MM.1S (cell line): ENCODE results near the gene NAGLU.

Experiments
- DNase-seq: peaks from one replicate; pipeline ENCODE4 v3.0.0-alpha.2; 2015
- H2AFZ ChIP-seq: fragments of 300-600 bp; sonication (generic); 2 replicates; pipeline ENCODE4 v1.6.0; 2016; ENCODE audit warnings: antibody characterized with exemption, low read length
- H3F3A ChIP-seq: fragments of 300-600 bp; sonication (generic); 2 replicates; pipeline ENCODE4 v1.6.1; 2016; ENCODE audit warnings: mild to moderate bottlenecking, antibody characterized with exemption, low read length, moderate library complexity, mixed read lengths; ENCODE audit not compliant: insufficient read depth
- H3K27ac ChIP-seq: fragments of 300-600 bp; sonication (generic); 2 replicates; pipeline ENCODE4 v1.5.1; 2016; ENCODE audit warnings: mild to moderate bottlenecking, low read length
- H3K27me3 ChIP-seq: fragments of 300-600 bp; sonication (generic); replicated peaks from 2 replicates; pipeline ENCODE4 v1.6.0; 2016; ENCODE audit warnings: low read length; ENCODE audit not compliant: insufficient read depth
- H3K36me3 ChIP-seq: fragments of 300-600 bp; sonication (generic); replicated peaks from 2 replicates; pipeline ENCODE4 v1.6.1; 2016; ENCODE audit warnings: mild to moderate bottlenecking, low read length, mixed read lengths; ENCODE audit not compliant: insufficient read depth
- H3K4me1 ChIP-seq: fragments of 300-600 bp; sonication (generic); 2 replicates; pipeline ENCODE4 v1.6.1; 2016; ENCODE audit warnings: low read length, mixed read lengths
- H3K4me2 ChIP-seq: fragments of 300-600 bp; sonication (generic); 2 replicates; pipeline ENCODE4 v1.6.0; 2016; ENCODE audit warnings: low read depth, low read length
- H3K4me3 ChIP-seq: fragments of 300-600 bp; sonication (generic); 2 replicates; pipeline ENCODE4 v1.5.1; 2016; ENCODE audit warnings: low read length, mixed read lengths
- H3K79me2 ChIP-seq: fragments of 300-600 bp; sonication (generic); 2 replicates; pipeline ENCODE4 v1.6.1; 2016; ENCODE audit warnings: mixed run types, low read length, mixed read lengths
- H3K9ac ChIP-seq: fragments of 300-600 bp; sonication (generic); 2 replicates; pipeline ENCODE4 v1.6.1; 2016; ENCODE audit warnings: low read length, mixed read lengths
- H3K9me2 ChIP-seq: fragments of 300-600 bp; sonication (generic); replicated peaks from 2 replicates; pipeline ENCODE4 v1.6.1; 2016; ENCODE audit warnings: mild to moderate bottlenecking, low read length, mixed read lengths; ENCODE audit not compliant: insufficient read depth
- H3K9me3 ChIP-seq: fragments of 300-600 bp; sonication (generic); replicated peaks from 2 replicates; pipeline ENCODE4 v1.6.1; 2016; ENCODE audit warnings: mild to moderate bottlenecking, low read length, mixed read lengths; ENCODE audit not compliant: insufficient read depth
- H4K20me1 ChIP-seq: fragments of 300-600 bp; sonication (generic); 2 replicates; pipeline ENCODE4 v1.6.1; 2016; ENCODE audit warnings: mild to moderate bottlenecking, low read length, moderate library complexity, mixed read lengths; ENCODE audit not compliant: insufficient read depth
- CTCF ChIP-seq: fragments of 300-600 bp; sonication (generic); IDR thresholded peaks from 2 replicates; pipeline ENCODE4 v1.5.1; 2016; ENCODE audit warnings: antibody characterized with exemption, low read length, mixed read lengths
- EZH2 ChIP-seq: fragments of 300-600 bp; sonication (generic); optimal IDR thresholded peaks from 2 replicates; pipeline ENCODE3; 2017; ENCODE audit warnings: low read depth, mild to moderate bottlenecking, antibody characterized with exemption, low read length, mixed read lengths
- EZH2phosphoT487 ChIP-seq: fragments of 300-600 bp; sonication (generic); IDR thresholded peaks from 2 replicates; pipeline ENCODE4 v1.6.1; 2018; ENCODE audit warnings: antibody characterized with exemption, low read length

NAGLU gene

GRCh38 chr17:42547001-42547461 lies 11.0 kb downstream of the NAGLU start:
- Histone ChIP-seq H3K4me3 (no peak overlapping the region), H3K9ac (no peak overlapping the region), H3K9me3 (no peaks in the 10 kb centered on the region), H3F3A (no peaks in the 10 kb centered on the region), H3K9me2 (no peaks in the 10 kb centered on the region), H3K27ac (no peak overlapping the region), H3K4me2 (no peak overlapping the region), H3K27me3 (no peaks in the 10 kb centered on the region), H3K79me2 (no peaks in the 10 kb centered on the region), H3K4me1 (0 out of 2 replicates have a peak, but pooled peaks cover 4% of the 10 kb centered on the region), H3K36me3 (no peaks in the 10 kb centered on the region), H2AFZ (no peak overlapping the region), H4K20me1 (no peaks in the 10 kb centered on the region)
- no peak for DNase-seq
- no peak for TF ChIP-seq CTCF
- no peak for TF ChIP-seq EZH2phosphoT487
- TF ChIP-seq EZH2 = no peak

GRCh38 chr17:42547698-42548069 lies 11.6 kb downstream of the NAGLU start:
- H3K79me2 ChIP-seq = no peaks in the 10 kb centered on the region

GRCh38 chr17:42548070-42548837 lies 12.2 kb downstream of the NAGLU start:
- Histone ChIP-seq H3K4me3 (peak overlapping the region; percentile 50), H3K9ac (no peak overlapping the region)

More at GRCh38 chr17:42547698-42548069, 11.6 kb downstream of the NAGLU start:
- Histone ChIP-seq H3K27me3 (no peaks in the 10 kb centered on the region), H3F3A (no peaks in the 10 kb centered on the region), H3K9ac (no peak overlapping the region), H3K36me3 (no peaks in the 10 kb centered on the region), H4K20me1 (no peaks in the 10 kb centered on the region), H3K4me2 (peak overlapping the region; percentile 76), H3K27ac (no peak overlapping the region), H3K9me2 (no peaks in the 10 kb centered on the region), H3K4me3 (peak overlapping the region; percentile 50), H3K4me1 (0 out of 2 replicates have a peak, but pooled peaks cover 4% of the 10 kb centered on the region), H3K9me3 (no peaks in the 10 kb centered on the region), H2AFZ (0 out of 2 replicates have a peak overlapping the region, but pooled peaks have one; percentile 45)
- no peak for TF ChIP-seq EZH2phosphoT487
- TF ChIP-seq EZH2 = no peak
- no peak for TF ChIP-seq CTCF
- no peak for DNase-seq

More at GRCh38 chr17:42548070-42548837, 12.2 kb downstream of the NAGLU start:
- Histone ChIP-seq H2AFZ (0 out of 2 replicates have a peak overlapping the region, but pooled peaks have one; percentile 45), H3K27ac (no peak overlapping the region), H3K4me2 (peak overlapping the region; percentile 76), H3K9me3 (no peaks in the 10 kb centered on the region), H3K36me3 (no peaks in the 10 kb centered on the region), H3K9me2 (no peaks in the 10 kb centered on the region), H3K79me2 (no peaks in the 10 kb centered on the region), H3K4me1 (0 out of 2 replicates have a peak, but pooled peaks cover 4% of the 10 kb centered on the region), H3K27me3 (no peaks in the 10 kb centered on the region), H4K20me1 (no peaks in the 10 kb centered on the region), H3F3A (no peaks in the 10 kb centered on the region)
- peak; percentile 53 for TF ChIP-seq CTCF
- TF ChIP-seq EZH2phosphoT487 = no peak
- DNase-seq = peak; percentile 76
